Measurements from ENCODE around the gene GPX4. TPM values are rescaled to one million over a fixed set of nuclear protein-coding genes. Genes with fewer than 3 reads are reported as not detected.

The GPX4 gene
- total and polyA plus RNA-seq, 9 of the 15 experiments (the other 6 are each of a cell fraction or from before 2014, with no cell fraction given) = 61.4 to 661 (median 349) TPM

DNA sequence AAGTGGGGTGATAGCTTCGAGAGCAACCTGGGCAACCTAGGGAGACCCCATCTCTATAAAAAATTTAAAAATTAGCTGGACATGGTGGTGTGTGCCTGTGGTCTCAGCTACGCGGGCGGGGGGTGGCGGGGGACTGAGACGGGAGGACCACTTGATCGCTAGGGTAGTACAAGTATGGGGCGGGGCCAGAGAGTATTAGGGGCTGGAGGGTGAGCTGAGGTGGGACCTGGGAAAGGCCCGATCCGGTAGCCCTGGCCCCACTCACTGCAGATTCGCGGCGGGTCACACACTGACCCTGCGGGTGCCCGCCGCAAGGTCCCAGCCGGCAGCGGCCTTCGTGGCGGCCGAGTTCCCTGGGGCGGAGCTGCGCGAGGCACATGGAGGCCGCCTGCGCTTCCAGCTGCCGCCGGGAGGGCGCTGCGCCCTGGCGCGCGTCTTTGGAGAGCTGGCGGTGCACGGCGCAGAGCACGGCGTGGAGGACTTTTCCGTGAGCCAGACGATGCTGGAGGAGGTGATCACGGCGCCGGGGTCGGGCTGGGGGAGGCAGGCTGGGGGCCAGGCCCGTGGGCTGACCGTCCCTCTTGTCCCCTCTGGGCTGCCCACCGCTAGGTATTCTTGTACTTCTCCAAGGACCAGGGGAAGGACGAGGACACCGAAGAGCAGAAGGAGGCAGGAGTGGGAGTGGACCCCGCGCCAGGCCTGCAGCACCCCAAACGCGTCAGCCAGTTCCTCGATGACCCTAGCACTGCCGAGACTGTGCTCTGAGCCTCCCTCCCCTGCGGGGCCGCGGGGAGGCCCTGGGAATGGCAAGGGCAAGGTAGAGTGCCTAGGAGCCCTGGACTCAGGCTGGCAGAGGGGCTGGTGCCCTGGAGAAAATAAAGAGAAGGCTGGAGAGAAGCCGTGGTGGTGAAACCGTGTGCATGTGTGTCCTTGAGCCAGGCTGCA, 38.9 kb upstream of the GPX4 start (continued):
- TF ChIP-seq, protein P1, sequence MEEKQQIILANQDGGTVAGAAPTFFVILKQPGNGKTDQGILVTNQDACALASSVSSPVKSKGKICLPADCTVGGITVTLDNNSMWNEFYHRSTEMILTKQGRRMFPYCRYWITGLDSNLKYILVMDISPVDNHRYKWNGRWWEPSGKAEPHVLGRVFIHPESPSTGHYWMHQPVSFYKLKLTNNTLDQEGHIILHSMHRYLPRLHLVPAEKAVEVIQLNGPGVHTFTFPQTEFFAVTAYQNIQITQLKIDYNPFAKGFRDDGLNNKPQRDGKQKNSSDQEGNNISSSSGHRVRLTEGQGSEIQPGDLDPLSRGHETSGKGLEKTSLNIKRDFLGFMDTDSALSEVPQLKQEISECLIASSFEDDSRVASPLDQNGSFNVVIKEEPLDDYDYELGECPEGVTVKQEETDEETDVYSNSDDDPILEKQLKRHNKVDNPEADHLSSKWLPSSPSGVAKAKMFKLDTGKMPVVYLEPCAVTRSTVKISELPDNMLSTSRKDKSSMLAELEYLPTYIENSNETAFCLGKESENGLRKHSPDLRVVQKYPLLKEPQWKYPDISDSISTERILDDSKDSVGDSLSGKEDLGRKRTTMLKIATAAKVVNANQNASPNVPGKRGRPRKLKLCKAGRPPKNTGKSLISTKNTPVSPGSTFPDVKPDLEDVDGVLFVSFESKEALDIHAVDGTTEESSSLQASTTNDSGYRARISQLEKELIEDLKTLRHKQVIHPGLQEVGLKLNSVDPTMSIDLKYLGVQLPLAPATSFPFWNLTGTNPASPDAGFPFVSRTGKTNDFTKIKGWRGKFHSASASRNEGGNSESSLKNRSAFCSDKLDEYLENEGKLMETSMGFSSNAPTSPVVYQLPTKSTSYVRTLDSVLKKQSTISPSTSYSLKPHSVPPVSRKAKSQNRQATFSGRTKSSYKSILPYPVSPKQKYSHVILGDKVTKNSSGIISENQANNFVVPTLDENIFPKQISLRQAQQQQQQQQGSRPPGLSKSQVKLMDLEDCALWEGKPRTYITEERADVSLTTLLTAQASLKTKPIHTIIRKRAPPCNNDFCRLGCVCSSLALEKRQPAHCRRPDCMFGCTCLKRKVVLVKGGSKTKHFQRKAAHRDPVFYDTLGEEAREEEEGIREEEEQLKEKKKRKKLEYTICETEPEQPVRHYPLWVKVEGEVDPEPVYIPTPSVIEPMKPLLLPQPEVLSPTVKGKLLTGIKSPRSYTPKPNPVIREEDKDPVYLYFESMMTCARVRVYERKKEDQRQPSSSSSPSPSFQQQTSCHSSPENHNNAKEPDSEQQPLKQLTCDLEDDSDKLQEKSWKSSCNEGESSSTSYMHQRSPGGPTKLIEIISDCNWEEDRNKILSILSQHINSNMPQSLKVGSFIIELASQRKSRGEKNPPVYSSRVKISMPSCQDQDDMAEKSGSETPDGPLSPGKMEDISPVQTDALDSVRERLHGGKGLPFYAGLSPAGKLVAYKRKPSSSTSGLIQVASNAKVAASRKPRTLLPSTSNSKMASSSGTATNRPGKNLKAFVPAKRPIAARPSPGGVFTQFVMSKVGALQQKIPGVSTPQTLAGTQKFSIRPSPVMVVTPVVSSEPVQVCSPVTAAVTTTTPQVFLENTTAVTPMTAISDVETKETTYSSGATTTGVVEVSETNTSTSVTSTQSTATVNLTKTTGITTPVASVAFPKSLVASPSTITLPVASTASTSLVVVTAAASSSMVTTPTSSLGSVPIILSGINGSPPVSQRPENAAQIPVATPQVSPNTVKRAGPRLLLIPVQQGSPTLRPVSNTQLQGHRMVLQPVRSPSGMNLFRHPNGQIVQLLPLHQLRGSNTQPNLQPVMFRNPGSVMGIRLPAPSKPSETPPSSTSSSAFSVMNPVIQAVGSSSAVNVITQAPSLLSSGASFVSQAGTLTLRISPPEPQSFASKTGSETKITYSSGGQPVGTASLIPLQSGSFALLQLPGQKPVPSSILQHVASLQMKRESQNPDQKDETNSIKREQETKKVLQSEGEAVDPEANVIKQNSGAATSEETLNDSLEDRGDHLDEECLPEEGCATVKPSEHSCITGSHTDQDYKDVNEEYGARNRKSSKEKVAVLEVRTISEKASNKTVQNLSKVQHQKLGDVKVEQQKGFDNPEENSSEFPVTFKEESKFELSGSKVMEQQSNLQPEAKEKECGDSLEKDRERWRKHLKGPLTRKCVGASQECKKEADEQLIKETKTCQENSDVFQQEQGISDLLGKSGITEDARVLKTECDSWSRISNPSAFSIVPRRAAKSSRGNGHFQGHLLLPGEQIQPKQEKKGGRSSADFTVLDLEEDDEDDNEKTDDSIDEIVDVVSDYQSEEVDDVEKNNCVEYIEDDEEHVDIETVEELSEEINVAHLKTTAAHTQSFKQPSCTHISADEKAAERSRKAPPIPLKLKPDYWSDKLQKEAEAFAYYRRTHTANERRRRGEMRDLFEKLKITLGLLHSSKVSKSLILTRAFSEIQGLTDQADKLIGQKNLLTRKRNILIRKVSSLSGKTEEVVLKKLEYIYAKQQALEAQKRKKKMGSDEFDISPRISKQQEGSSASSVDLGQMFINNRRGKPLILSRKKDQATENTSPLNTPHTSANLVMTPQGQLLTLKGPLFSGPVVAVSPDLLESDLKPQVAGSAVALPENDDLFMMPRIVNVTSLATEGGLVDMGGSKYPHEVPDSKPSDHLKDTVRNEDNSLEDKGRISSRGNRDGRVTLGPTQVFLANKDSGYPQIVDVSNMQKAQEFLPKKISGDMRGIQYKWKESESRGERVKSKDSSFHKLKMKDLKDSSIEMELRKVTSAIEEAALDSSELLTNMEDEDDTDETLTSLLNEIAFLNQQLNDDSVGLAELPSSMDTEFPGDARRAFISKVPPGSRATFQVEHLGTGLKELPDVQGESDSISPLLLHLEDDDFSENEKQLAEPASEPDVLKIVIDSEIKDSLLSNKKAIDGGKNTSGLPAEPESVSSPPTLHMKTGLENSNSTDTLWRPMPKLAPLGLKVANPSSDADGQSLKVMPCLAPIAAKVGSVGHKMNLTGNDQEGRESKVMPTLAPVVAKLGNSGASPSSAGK (IDR thresholded peaks at IDR 0.05) = peak; percentile 78
- TF ChIP-seq RB1 (IDR thresholded peaks at IDR 0.05; ENCODE audit: low read depth) = peak; percentile 40; the same call in 1 of the 2 replicates
- TF ChIP-seq, protein P2, sequence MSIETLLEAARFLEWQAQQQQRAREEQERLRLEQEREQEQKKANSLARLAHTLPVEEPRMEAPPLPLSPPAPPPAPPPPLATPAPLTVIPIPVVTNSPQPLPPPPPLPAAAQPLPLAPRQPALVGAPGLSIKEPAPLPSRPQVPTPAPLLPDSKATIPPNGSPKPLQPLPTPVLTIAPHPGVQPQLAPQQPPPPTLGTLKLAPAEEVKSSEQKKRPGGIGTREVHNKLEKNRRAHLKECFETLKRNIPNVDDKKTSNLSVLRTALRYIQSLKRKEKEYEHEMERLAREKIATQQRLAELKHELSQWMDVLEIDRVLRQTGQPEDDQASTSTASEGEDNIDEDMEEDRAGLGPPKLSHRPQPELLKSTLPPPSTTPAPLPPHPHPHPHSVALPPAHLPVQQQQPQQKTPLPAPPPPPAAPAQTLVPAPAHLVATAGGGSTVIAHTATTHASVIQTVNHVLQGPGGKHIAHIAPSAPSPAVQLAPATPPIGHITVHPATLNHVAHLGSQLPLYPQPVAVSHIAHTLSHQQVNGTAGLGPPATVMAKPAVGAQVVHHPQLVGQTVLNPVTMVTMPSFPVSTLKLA (conservative IDR thresholded peaks at IDR 0.05) = peak; percentile 41 to 59; a peak in 3 of 4 replicates
- no peak for TF ChIP-seq ZBTB8A (IDR thresholded peaks at IDR 0.05; ENCODE audit: partially characterized antibody)
- TF ChIP-seq ZNF551 (CRISPR knock-in tag; IDR thresholded peaks at IDR 0.05) = no peak
- peak; percentile 78 to 81 for TF ChIP-seq NRF1 (conservative IDR thresholded peaks at IDR 0.05 in 1 of 2, IDR thresholded peaks at IDR 0.05 in 1 of 2)
- no peak for TF ChIP-seq STAT5A (IDR thresholded peaks at IDR 0.05; ENCODE audit: borderline replicate concordance, low read length)
- TF ChIP-seq CBFA2T3 (IDR thresholded peaks at IDR 0.05) = no peak
- TF ChIP-seq ZFX (CRISPR knock-in tag; IDR thresholded peaks at IDR 0.05) = peak; percentile 66
- 0 out of 4 replicates have a peak, but pooled peaks of 1 of the 2 experiments have one; percentile 27 for TF ChIP-seq RAD21 (CRISPR knock-in tag; conservative IDR thresholded peaks at IDR 0.05 in 1 of 2, IDR thresholded peaks at IDR 0.05 in 1 of 2)
- no peak; the same call in 1 of the 2 replicates for TF ChIP-seq ZC3H4 (CRISPR knock-in tag; IDR thresholded peaks at IDR 0.05; ENCODE audit: borderline replicate concordance)
- TF ChIP-seq MYC (IDR thresholded peaks at IDR 0.05; ENCODE audit: low read depth, low read length) = peak; percentile 86
- no peak for TF ChIP-seq MYC (CRISPR knock-in tag; IDR thresholded peaks at IDR 0.05; ENCODE audit: borderline replicate concordance, low read depth)
- TF ChIP-seq ZNF263 (CRISPR knock-in tag; IDR thresholded peaks at IDR 0.05; ENCODE audit: borderline replicate concordance) = peak; percentile 63; the same call in 1 of the 2 replicates
